ENCODE results near the gene STAT2. TPM values are rescaled to one million over a fixed set of nuclear protein-coding genes. Genes with fewer than 3 reads are reported as not detected.

STAT2 gene
- total RNA-seq, 1 experiment from 2014 or later, result 93.5 TPM

DNA sequence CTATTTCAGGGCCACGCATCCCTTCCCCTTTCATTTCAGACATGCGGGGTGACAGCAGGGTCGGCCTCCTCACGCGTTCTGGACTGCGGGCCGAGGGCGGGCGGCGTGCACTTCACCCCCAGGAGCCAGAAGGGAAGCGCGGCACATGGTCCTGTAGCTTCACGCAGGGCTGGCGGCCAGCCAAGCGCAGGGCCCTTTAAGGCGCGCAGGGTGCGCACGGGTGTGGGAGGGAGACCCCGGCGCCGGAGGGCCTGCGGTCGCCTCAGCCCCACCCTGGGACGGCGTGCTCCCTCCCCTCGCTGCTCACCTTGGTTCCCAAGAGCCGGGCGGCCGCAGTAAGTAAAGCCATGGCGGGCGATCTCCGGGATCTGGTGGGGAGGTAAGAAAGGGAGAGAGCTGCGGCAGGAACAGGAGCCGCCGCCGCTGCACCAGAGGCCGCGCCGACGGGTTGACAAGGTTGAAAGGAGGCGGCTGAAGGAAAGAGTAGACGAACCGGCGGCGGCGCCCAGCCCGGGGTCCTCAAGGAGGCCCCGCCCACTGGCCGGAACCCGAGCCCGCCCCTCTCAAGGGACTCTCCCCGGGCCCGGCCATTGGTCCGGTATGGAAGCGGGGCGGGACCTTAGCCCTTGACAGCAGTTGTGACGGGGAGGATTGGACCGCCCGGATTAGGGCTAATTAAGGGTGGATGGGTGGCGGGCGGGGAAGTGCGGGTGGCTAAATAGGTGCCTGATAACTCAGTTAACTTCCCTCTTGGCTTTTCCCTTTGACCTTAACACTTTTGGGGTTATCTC lies 59.9 kb downstream of the STAT2 start, which contains the start of gene CS:
TSS of gene CS (minus strand) at position 478 of the 791 bp plus-strand sequence. CDS start at position 349, 129 bp downstream.
- peak; percentile 99 for DNase-seq
- Histone ChIP-seq H3K9me2 (replicated peaks; ENCODE audit: insufficient read depth, low read length) (no peaks in the 10 kb centered on the region), H3K4me2 (ENCODE audit: low read depth, low read length, poor library complexity, severe bottlenecking) (peak within 1 kb of the TSS; percentile 98), H3K36me3 (ENCODE audit: insufficient read depth, low read length) (peaks cover 11% of the 10 kb centered on the region; the same call in 1 of the 2 replicates), H3K27me3 (ENCODE audit: low read length) (no peaks in the 10 kb centered on the region), H3K27ac (ENCODE audit: low read length) (peak within 1 kb of the TSS; percentile 67), H3K9ac (ENCODE audit: low read length) (peak within 1 kb of the TSS; percentile 84), H3K4me1 (ENCODE audit: low read length) (peaks cover 64% of the 10 kb centered on the region), H3K79me2 (ENCODE audit: low read length) (peaks cover 56% of the 10 kb centered on the region), H2AFZ (ENCODE audit: low read length) (peak within 1 kb of the TSS; percentile 62), H3K9me3 (ENCODE audit: low read length) (no peaks in the 10 kb centered on the region), H3K4me3 (ENCODE audit: low read length) (peak within 1 kb of the TSS; percentile 75), H4K20me1 (ENCODE audit: insufficient read depth, low read depth, low read length) (no peaks in the 10 kb centered on the region)

DNA sequence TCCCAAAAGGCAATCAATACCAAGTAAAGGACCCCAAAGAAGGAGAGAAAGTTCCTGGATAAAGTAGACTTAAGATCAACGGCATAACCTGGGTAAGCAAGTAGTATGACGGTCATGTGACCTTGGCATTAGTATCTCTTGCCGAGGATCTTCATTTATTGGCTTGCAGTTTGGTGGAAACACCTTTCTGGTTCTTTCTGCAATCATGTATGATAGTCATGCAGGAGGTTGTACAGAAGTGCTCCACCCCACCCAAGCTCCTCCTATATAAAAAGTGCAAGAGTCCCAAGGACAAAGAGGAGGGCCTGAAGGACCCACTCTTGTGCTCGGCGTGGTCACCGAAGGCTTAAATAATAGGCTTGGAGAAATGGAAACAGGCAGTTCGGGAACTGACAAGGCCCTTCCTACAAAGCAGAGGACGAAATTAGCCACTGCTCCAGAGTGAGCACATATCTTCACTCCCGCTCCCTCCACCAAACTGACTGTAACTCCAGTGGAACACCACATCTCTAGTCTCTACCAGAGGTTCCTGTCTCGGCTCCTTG lies 60.5 kb downstream of the STAT2 start:
- Histone ChIP-seq H3K79me2 (ENCODE audit: low read length) (peaks cover 63% of the 10 kb centered on the region), H3K4me2 (ENCODE audit: low read depth, low read length, poor library complexity, severe bottlenecking) (peak overlapping the region; percentile 94), H3K27me3 (ENCODE audit: low read length) (no peaks in the 10 kb centered on the region), H3K27ac (ENCODE audit: low read length) (peak overlapping the region; percentile 56; the same call in 1 of the 2 replicates), H3K9me3 (ENCODE audit: low read length) (no peaks in the 10 kb centered on the region), H3K36me3 (ENCODE audit: insufficient read depth, low read length) (peaks cover 11% of the 10 kb centered on the region; the same call in 1 of the 2 replicates), H3K9ac (ENCODE audit: low read length) (peak overlapping the region; percentile 84), H2AFZ (ENCODE audit: low read length) (no peak overlapping the region), H3K4me1 (ENCODE audit: low read length) (peaks cover 64% of the 10 kb centered on the region), H3K4me3 (ENCODE audit: low read length) (peak overlapping the region; percentile 75), H3K9me2 (replicated peaks; ENCODE audit: insufficient read depth, low read length) (no peaks in the 10 kb centered on the region), H4K20me1 (ENCODE audit: insufficient read depth, low read depth, low read length) (no peaks in the 10 kb centered on the region)
- DNase-seq, result peak; percentile 77

DNA sequence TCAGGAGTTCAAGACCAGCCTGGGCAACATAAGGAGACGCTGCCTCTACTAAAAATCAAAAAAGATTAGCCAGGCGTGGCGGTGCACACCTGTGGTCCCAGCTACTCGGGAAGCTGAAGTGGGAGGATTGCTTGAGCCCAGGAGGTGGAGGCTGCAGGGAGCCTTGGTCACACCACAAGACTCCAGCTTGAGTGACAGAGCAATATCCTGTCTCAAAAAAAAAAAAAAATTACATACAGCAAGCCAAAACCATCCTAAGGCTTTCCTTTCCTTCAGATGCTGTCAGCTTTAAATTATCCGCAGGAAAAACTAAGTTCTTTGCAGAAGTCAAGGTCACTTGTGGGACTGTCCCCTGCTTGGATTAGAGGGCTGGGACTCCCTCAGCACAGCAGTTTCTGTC lies 61.1 kb downstream of the STAT2 start:
- Histone ChIP-seq H3K9me2 (replicated peaks; ENCODE audit: insufficient read depth, low read length) (no peaks in the 10 kb centered on the region), H2AFZ (ENCODE audit: low read length) (no peak overlapping the region), H3K4me3 (ENCODE audit: low read length) (peak overlapping the region; percentile 75), H3K4me2 (ENCODE audit: low read depth, low read length, poor library complexity, severe bottlenecking) (peak overlapping the region; percentile 94), H4K20me1 (ENCODE audit: insufficient read depth, low read depth, low read length) (no peaks in the 10 kb centered on the region), H3K9ac (ENCODE audit: low read length) (peak overlapping the region; percentile 84), H3K9me3 (ENCODE audit: low read length) (no peaks in the 10 kb centered on the region), H3K79me2 (ENCODE audit: low read length) (peaks cover 69% of the 10 kb centered on the region), H3K36me3 (ENCODE audit: insufficient read depth, low read length) (peaks cover 11% of the 10 kb centered on the region; the same call in 1 of the 2 replicates), H3K27ac (ENCODE audit: low read length) (peak overlapping the region; percentile 56; the same call in 1 of the 2 replicates), H3K27me3 (ENCODE audit: low read length) (no peaks in the 10 kb centered on the region), H3K4me1 (ENCODE audit: low read length) (peaks cover 64% of the 10 kb centered on the region)
- no peak for DNase-seq

DNA sequence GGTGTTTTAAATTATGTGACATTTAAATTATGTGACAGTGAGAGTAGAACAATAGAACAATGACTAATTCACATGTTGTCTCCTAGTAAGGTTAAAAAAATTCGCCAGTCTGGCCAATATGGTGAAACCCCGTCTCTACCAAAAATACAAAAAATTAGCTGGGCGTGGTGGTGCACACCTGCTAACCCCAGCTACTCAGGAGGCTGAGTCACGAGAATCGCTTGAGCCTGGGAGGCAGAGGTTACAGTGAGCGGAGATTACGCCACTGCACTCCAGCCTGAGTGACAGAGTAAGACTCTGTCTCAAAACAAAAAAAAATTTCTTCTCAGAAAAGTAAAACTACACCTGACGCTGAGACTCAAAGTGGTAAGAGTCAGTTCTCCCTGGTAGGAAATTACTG lies 62.5 kb downstream of the STAT2 start:
- H3K27me3 ChIP-seq (ENCODE audit: low read length), result no peaks in the 10 kb centered on the region
- H3K9me2 ChIP-seq (replicated peaks; ENCODE audit: insufficient read depth, low read length), result no peaks in the 10 kb centered on the region
- no peaks in the 10 kb centered on the region for H3K9me3 ChIP-seq (ENCODE audit: low read length)
- H4K20me1 ChIP-seq (ENCODE audit: insufficient read depth, low read depth, low read length), result no peaks in the 10 kb centered on the region
- no peak for DNase-seq
- no peak overlapping the region for H3K4me3 ChIP-seq (ENCODE audit: low read length)
- peaks cover 11% of the 10 kb centered on the region; the same call in 1 of the 2 replicates for H3K36me3 ChIP-seq (ENCODE audit: insufficient read depth, low read length)
- H3K4me1 ChIP-seq (ENCODE audit: low read length), result peaks cover 57% of the 10 kb centered on the region
- no peak overlapping the region for H3K27ac ChIP-seq (ENCODE audit: low read length)
- peak overlapping the region; percentile 94 for H3K4me2 ChIP-seq (ENCODE audit: low read depth, low read length, poor library complexity, severe bottlenecking)
- H3K79me2 ChIP-seq (ENCODE audit: low read length), result peaks cover 80% of the 10 kb centered on the region
- no peak overlapping the region for H2AFZ ChIP-seq (ENCODE audit: low read length)
- no peak overlapping the region for H3K9ac ChIP-seq (ENCODE audit: low read length)

- no peak overlapping the region for H3K9ac ChIP-seq (ENCODE audit: low read length)
- no peak for DNase-seq
- peaks cover 56% of the 10 kb centered on the region for H3K4me1 ChIP-seq (ENCODE audit: low read length)
- peaks cover 84% of the 10 kb centered on the region for H3K79me2 ChIP-seq (ENCODE audit: low read length)
- H3K27me3 ChIP-seq (ENCODE audit: low read length), result no peaks in the 10 kb centered on the region
- no peak overlapping the region for H3K27ac ChIP-seq (ENCODE audit: low read length)
- no peak overlapping the region for H2AFZ ChIP-seq (ENCODE audit: low read length)
- H3K9me3 ChIP-seq (ENCODE audit: low read length), result no peaks in the 10 kb centered on the region
- H3K9me2 ChIP-seq (replicated peaks; ENCODE audit: insufficient read depth, low read length), result no peaks in the 10 kb centered on the region
- H3K4me3 ChIP-seq (ENCODE audit: low read length), result no peak overlapping the region
- no peak overlapping the region for H3K4me2 ChIP-seq (ENCODE audit: low read depth, low read length, poor library complexity, severe bottlenecking)
- no peaks in the 10 kb centered on the region for H4K20me1 ChIP-seq (ENCODE audit: insufficient read depth, low read depth, low read length)
- H3K36me3 ChIP-seq (ENCODE audit: insufficient read depth, low read length), result peaks cover 11% of the 10 kb centered on the region; the same call in 1 of the 2 replicates
These were observed 63.6 kb downstream of the STAT2 start for GRCh38 chr12:56296295-56296694.

DNA sequence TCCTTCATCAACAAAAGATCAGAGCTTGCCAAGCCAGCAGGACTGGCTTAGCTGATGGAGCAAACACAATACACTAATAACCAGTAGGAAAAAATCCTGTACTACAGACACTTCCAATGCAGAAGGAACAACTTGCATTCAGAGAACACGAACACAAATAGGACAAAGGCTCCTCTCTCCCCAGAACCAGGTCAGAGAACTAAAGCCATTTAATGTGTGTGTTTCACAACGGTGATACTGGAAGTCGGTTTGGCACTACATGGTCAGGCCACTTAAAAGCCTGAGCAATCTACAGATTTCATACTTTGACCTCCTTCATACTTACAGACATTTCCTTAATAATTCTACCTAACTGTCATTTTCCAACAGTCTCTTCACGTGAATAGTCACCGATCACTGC lies 66.1 kb downstream of the STAT2 start:
- no peaks in the 10 kb centered on the region for H3K27me3 ChIP-seq (ENCODE audit: low read length)
- no peak overlapping the region for H3K9ac ChIP-seq (ENCODE audit: low read length)
- H3K9me2 ChIP-seq (replicated peaks; ENCODE audit: insufficient read depth, low read length), result no peaks in the 10 kb centered on the region
- H3K4me3 ChIP-seq (ENCODE audit: low read length), result no peak overlapping the region
- peaks cover 94% of the 10 kb centered on the region for H3K79me2 ChIP-seq (ENCODE audit: low read length)
- peaks cover 51% of the 10 kb centered on the region for H3K4me1 ChIP-seq (ENCODE audit: low read length)
- H3K4me2 ChIP-seq (ENCODE audit: low read depth, low read length, poor library complexity, severe bottlenecking), result no peak overlapping the region
- H4K20me1 ChIP-seq (ENCODE audit: insufficient read depth, low read depth, low read length), result no peaks in the 10 kb centered on the region
- no peak overlapping the region for H3K27ac ChIP-seq (ENCODE audit: low read length)
- no peaks in the 10 kb centered on the region for H3K9me3 ChIP-seq (ENCODE audit: low read length)
- H2AFZ ChIP-seq (ENCODE audit: low read length), result no peak overlapping the region
- DNase-seq, result no peak
- H3K36me3 ChIP-seq (ENCODE audit: insufficient read depth, low read length), result peaks cover 11% of the 10 kb centered on the region; the same call in 1 of the 2 replicates

Small RNA genes within 50 kb of the gene (small RNA-seq; reads per million reads assigned to genes)
- gene RNU7-40P, result not detected

Other genes starting within 250 kb of the STAT2 start
- 7,506 and 9,874 TPM in 2 replicates for gene RPL41, start 243.5 kb downstream of the STAT2 start, total RNA-seq (2014; rRNA removed; shearing (Covaris generic); ENCODE audit: low replicate concordance)
- 11.9 and 13.4 TPM in 2 replicates for gene ZC3H10, start 241.8 kb downstream of the STAT2 start, total RNA-seq (2014; rRNA removed; shearing (Covaris generic); ENCODE audit: low replicate concordance)
- gene ESYT1, start 231.8 kb downstream of the STAT2 start, total RNA-seq (2014; rRNA removed; shearing (Covaris generic); ENCODE audit: low replicate concordance), result 75.3 and 75.7 TPM in 2 replicates
- 33.1 and 94.4 TPM in 2 replicates for gene MYL6B, start 207.5 kb downstream of the STAT2 start, total RNA-seq (2014; rRNA removed; shearing (Covaris generic); ENCODE audit: low replicate concordance)
- gene MYL6, start 201.7 kb downstream of the STAT2 start, total RNA-seq (2014; rRNA removed; shearing (Covaris generic); ENCODE audit: low replicate concordance), result 640 and 780 TPM in 2 replicates
- 26.2 and 42.2 TPM in 2 replicates for gene SMARCC2, start 170.6 kb downstream of the STAT2 start, total RNA-seq (2014; rRNA removed; shearing (Covaris generic); ENCODE audit: low replicate concordance)
- 52.0 and 63.6 TPM in 2 replicates for gene RNF41, start 138.2 kb downstream of the STAT2 start, total RNA-seq (2014; rRNA removed; shearing (Covaris generic); ENCODE audit: low replicate concordance)
- 45.6 and 54.2 TPM in 2 replicates for gene NABP2, start 135.8 kb downstream of the STAT2 start, total RNA-seq (2014; rRNA removed; shearing (Covaris generic); ENCODE audit: low replicate concordance)
- 0.61 TPM in 1 of 2 replicates, not detected in the other for gene SLC39A5, start 130.1 kb downstream of the STAT2 start, total RNA-seq (2014; rRNA removed; shearing (Covaris generic); ENCODE audit: low replicate concordance)
- gene ANKRD52, start 101.7 kb downstream of the STAT2 start, total RNA-seq (2014; rRNA removed; shearing (Covaris generic); ENCODE audit: low replicate concordance), result 14.3 and 18.2 TPM in 2 replicates
- gene COQ10A, start 93.2 kb downstream of the STAT2 start, total RNA-seq (2014; rRNA removed; shearing (Covaris generic); ENCODE audit: low replicate concordance), result 32.7 and 38.9 TPM in 2 replicates
- 80.4 and 158 TPM in 2 replicates for gene CS, start 59.8 kb downstream of the STAT2 start, total RNA-seq (2014; rRNA removed; shearing (Covaris generic); ENCODE audit: low replicate concordance)
- gene CNPY2, start 44.1 kb downstream of the STAT2 start, total RNA-seq (2014; rRNA removed; shearing (Covaris generic); ENCODE audit: low replicate concordance), result 85.1 and 107 TPM in 2 replicates
- gene PAN2, start 26.1 kb downstream of the STAT2 start, total RNA-seq (2014; rRNA removed; shearing (Covaris generic); ENCODE audit: low replicate concordance), result 72.3 and 74.3 TPM in 2 replicates
- 5.9 and 8.1 TPM in 2 replicates for gene IL23A, start 21.2 kb downstream of the STAT2 start, total RNA-seq (2014; rRNA removed; shearing (Covaris generic); ENCODE audit: low replicate concordance)
- gene APOF, start 2.8 kb upstream of the STAT2 start, total RNA-seq (2014; rRNA removed; shearing (Covaris generic); ENCODE audit: low replicate concordance), result not detected in 2 replicates
- gene TIMELESS, start 89.3 kb upstream of the STAT2 start, total RNA-seq (2014; rRNA removed; shearing (Covaris generic); ENCODE audit: low replicate concordance), result 12.5 and 14.9 TPM in 2 replicates
- gene MIP, start 94.5 kb upstream of the STAT2 start, total RNA-seq (2014; rRNA removed; shearing (Covaris generic); ENCODE audit: low replicate concordance), result not detected in 2 replicates
- gene SPRYD4, start 108.5 kb upstream of the STAT2 start, total RNA-seq (2014; rRNA removed; shearing (Covaris generic); ENCODE audit: low replicate concordance), result 3.4 and 4.6 TPM in 2 replicates
- not detected in 2 replicates for gene GLS2, start 128.1 kb upstream of the STAT2 start, total RNA-seq (2014; rRNA removed; shearing (Covaris generic); ENCODE audit: low replicate concordance)
- gene RBMS2, start 161.7 kb upstream of the STAT2 start, total RNA-seq (2014; rRNA removed; shearing (Covaris generic); ENCODE audit: low replicate concordance), result 0.54 and 3.7 TPM in 2 replicates